Calu3 (cell line): ENCODE measurements around the gene ATPAF1. TPM values are rescaled to one million over a fixed set of nuclear protein-coding genes. Genes with fewer than 3 reads are reported as not detected.

ENCODE experiments used
- BruUV-seq: library from RNA; stranded (reverse); fragments of 400-500 nt; replicated peaks from 2 replicates; lab custom pipeline; 2021; lab: Mats Ljungman, UMichigan
- CTCF ChIA-PET: fragments of 300-600 bp; sonication (Branson Sonifier 250); formaldehyde crosslinking; loops from one replicate; lab custom pipeline; 2022; ENCODE audit warnings: antibody characterized with exemption; lab: Charles Lee
- DNase-seq: peaks from one replicate; pipeline ENCODE4 v3.0.0; 2022
- H3K27ac Mint-ChIP-seq: one replicate; pipeline ENCODE4 v1.8.0; 2022; ENCODE audit warnings: mixed read lengths; ENCODE audit not compliant: unreplicated experiment
- H3K27me3 Mint-ChIP-seq: one replicate; pipeline ENCODE4 v1.8.0; 2022; ENCODE audit warnings: mixed read lengths; ENCODE audit not compliant: unreplicated experiment
- H3K36me3 Mint-ChIP-seq: one replicate; pipeline ENCODE4 v1.8.0; 2022; ENCODE audit warnings: mild to moderate bottlenecking, moderate library complexity, mixed read lengths; ENCODE audit not compliant: insufficient read depth, unreplicated experiment
- H3K4me1 Mint-ChIP-seq: one replicate; pipeline ENCODE4 v1.8.0; 2022; ENCODE audit warnings: mild to moderate bottlenecking, low read depth, mixed read lengths; ENCODE audit not compliant: unreplicated experiment
- H3K4me3 Mint-ChIP-seq: one replicate; pipeline ENCODE4 v1.8.0; 2022; ENCODE audit warnings: mild to moderate bottlenecking, low read depth, moderate library complexity, mixed read lengths; ENCODE audit not compliant: unreplicated experiment
- H3K9me3 Mint-ChIP-seq: one replicate; pipeline ENCODE4 v1.8.0; 2022; ENCODE audit warnings: low read depth, mixed read lengths; ENCODE audit not compliant: unreplicated experiment
- CTCF ChIP-seq: fragments of 200-600 bp; IDR thresholded peaks from one replicate; pipeline ENCODE4 v1.8.0; 2022; ENCODE audit warnings: antibody characterized with exemption; ENCODE audit not compliant: unreplicated experiment
- intact Hi-C: fragments of 100-400 bp; cut with micrococcal nuclease; formaldehyde crosslinking; loops from one replicate; pipeline ENCODE4 v1.10.0; 2022; ENCODE audit not compliant: unreplicated experiment
- total RNA-seq: library from RNA; stranded (reverse); gene quantifications from 2 replicates; pipeline ENCODE4 v1.2.3, GENCODE V29; 2022

The ATPAF1 gene
- total RNA-seq, 1 experiment from 2014 or later: 34.5 TPM

GRCh38 chr1:46605232-46605631 lies 62.9 kb downstream of the ATPAF1 start:
- H3K27ac Mint-ChIP-seq: no peak overlapping the region
- no peak for TF ChIP-seq CTCF
- H3K27me3 Mint-ChIP-seq: no peaks in the 10 kb centered on the region
- intact Hi-C loops: no loop called here
- H3K4me3 Mint-ChIP-seq: peak overlapping the region; percentile 86
- BruUV-seq: no TSS peak
- H3K36me3 Mint-ChIP-seq: peaks cover 26% of the 10 kb centered on the region
- H3K4me1 Mint-ChIP-seq: peaks cover 11% of the 10 kb centered on the region
- DNase-seq: no peak
- H3K9me3 Mint-ChIP-seq: no peaks in the 10 kb centered on the region
- CTCF ChIA-PET: interaction anchor here (0.6 to 2.5 kb wide), 2 partner anchors 9 to 234 kb away, joined by 6 to 10 read pairs; no protein-coding TSS in a partner anchor

- H3K27me3 Mint-ChIP-seq: no peaks in the 10 kb centered on the region
- intact Hi-C loops: no loop called here
- DNase-seq: peak; percentile 98
- peaks cover 26% of the 10 kb centered on the region for H3K36me3 Mint-ChIP-seq
- peak within 1 kb of the TSS; percentile 84 for H3K27ac Mint-ChIP-seq
- no TSS peak for BruUV-seq
- H3K9me3 Mint-ChIP-seq: no peaks in the 10 kb centered on the region
- CTCF ChIA-PET: interaction anchor here (0.6 to 2.5 kb wide), 10 partner anchors 10 to 1373 kb away, joined by 3 to 10 read pairs (median 4); partner anchors contain the start of gene MOB3C
- TF ChIP-seq CTCF: no peak
- peaks cover 18% of the 10 kb centered on the region for H3K4me1 Mint-ChIP-seq
- peak within 1 kb of the TSS; percentile 86 for H3K4me3 Mint-ChIP-seq
Observed at GRCh38 chr1:46603858-46604549, 64.2 kb downstream of the ATPAF1 start, which contains the start of gene MKNK1. Gene MKNK1, minus strand, starts transcription at chr1:46604268. Its CDS starts 20,941 bp downstream, at chr1:46583327.

GRCh38 chr1:46603481-46603857 lies 64.7 kb downstream of the ATPAF1 start:
- intact Hi-C loops: no loop called here
- TSS peak; percentile 42 for BruUV-seq

More at GRCh38 chr1:46603481-46603857, 64.7 kb downstream of the ATPAF1 start:
- peak overlapping the region; percentile 84 for H3K27ac Mint-ChIP-seq
- CTCF ChIA-PET: interaction anchor here (1.2 to 2.5 kb wide), 4 partner anchors 10 to 162 kb away, joined by 3 to 10 read pairs (median 5); partner anchors contain the start of gene MOB3C
- TF ChIP-seq CTCF: no peak
- no peaks in the 10 kb centered on the region for H3K27me3 Mint-ChIP-seq
- H3K9me3 Mint-ChIP-seq: no peaks in the 10 kb centered on the region
- no peak for DNase-seq
- peak overlapping the region; percentile 86 for H3K4me3 Mint-ChIP-seq
- peaks cover 18% of the 10 kb centered on the region for H3K4me1 Mint-ChIP-seq
- H3K36me3 Mint-ChIP-seq: peaks cover 26% of the 10 kb centered on the region
